Mucosa of rectum (tissue), 2 donors: ENCODE results near the gene GAL.

Source experiments
- H3K27ac ChIP-seq, 2 donors: one replicate each; pipeline ENCODE4 v1.7.0; 2013; ENCODE audit warnings: inconsistent platforms in 2 of 2, low read depth in 2 of 2, low read length in 2 of 2
- H3K27me3 ChIP-seq, 2 donors: one replicate each; pipeline ENCODE4 v1.7.0; 2013; ENCODE audit warnings: low read length in 2 of 2; ENCODE audit not compliant: control insufficient read depth in 2 of 2, insufficient read depth in 2 of 2
- H3K36me3 ChIP-seq, 2 donors: one replicate each; pipeline ENCODE4 v1.7.0; 2013; ENCODE audit warnings: low read length in 2 of 2; ENCODE audit not compliant: control insufficient read depth in 2 of 2, insufficient read depth in 2 of 2
- H3K4me1 ChIP-seq, 2 donors: one replicate each; pipeline ENCODE4 v1.7.0; 2013; ENCODE audit warnings: low read length in 2 of 2, mild to moderate bottlenecking in 1 of 2; ENCODE audit not compliant: control insufficient read depth in 2 of 2, insufficient read depth in 2 of 2
- H3K4me3 ChIP-seq, 2 donors: one replicate each; pipeline ENCODE4 v1.7.0; 2013; ENCODE audit warnings: low read length in 2 of 2
- H3K9ac ChIP-seq, 2 donors: one replicate each; pipeline ENCODE4 v1.7.0; 2013; ENCODE audit warnings: low read length in 2 of 2, low read depth in 1 of 2, mild to moderate bottlenecking in 1 of 2
- H3K9me3 ChIP-seq, 2 donors: one replicate each; pipeline ENCODE4 v1.7.0; 2013; ENCODE audit warnings: low read length in 2 of 2; ENCODE audit not compliant: control insufficient read depth in 2 of 2
- donor health status: healthy.
- donor health status: Normal muscosa, but diverticular disease.

GAL gene

GRCh38 chr11:68651208-68651984 is 32.9 kb upstream of the GAL start:
- no peak overlapping the region for H3K27ac ChIP-seq
- no peak overlapping the region for H3K9ac ChIP-seq
- no peaks in the 10 kb centered on the region for H3K36me3 ChIP-seq
- H3K4me1 ChIP-seq: no peaks in the 10 kb centered on the region
- H3K27me3 ChIP-seq: peaks cover 0 to 6% of the 10 kb centered on the region in 2 donors
- H3K9me3 ChIP-seq: peaks cover 0 to 5% of the 10 kb centered on the region in 2 donors
- H3K4me3 ChIP-seq: no peak overlapping the region

GRCh38 chr11:68651985-68652682 is 32.2 kb upstream of the GAL start:
- Histone ChIP-seq H3K4me3 (no peak overlapping the region), H3K4me1 (no peaks in the 10 kb centered on the region), H3K9me3 (peaks cover 0 to 4% of the 10 kb centered on the region in 2 donors), H3K36me3 (no peaks in the 10 kb centered on the region), H3K9ac (no peak overlapping the region), H3K27me3 (peaks cover 0 to 6% of the 10 kb centered on the region in 2 donors), H3K27ac (no peak overlapping the region)

GRCh38 chr11:68652683-68653156 is 31.6 kb upstream of the GAL start:
- Histone ChIP-seq H3K27me3 (peaks cover 0 to 3% of the 10 kb centered on the region in 2 donors), H3K4me1 (no peaks in the 10 kb centered on the region), H3K9me3 (no peaks in the 10 kb centered on the region), H3K9ac (no peak overlapping the region), H3K36me3 (no peaks in the 10 kb centered on the region), H3K4me3 (no peak overlapping the region), H3K27ac (no peak overlapping the region)

GRCh38 chr11:68653486-68654430 is 30.6 kb upstream of the GAL start:
- Histone ChIP-seq H3K27ac (no peak overlapping the region), H3K9me3 (no peaks in the 10 kb centered on the region), H3K27me3 (peaks cover 0 to 2% of the 10 kb centered on the region in 2 donors)

GRCh38 chr11:68654978-68655377 is 29.4 kb upstream of the GAL start:
- Histone ChIP-seq H3K36me3 (no peaks in the 10 kb centered on the region), H3K27me3 (peaks cover 0 to 2% of the 10 kb centered on the region in 2 donors), H3K9ac (no peak overlapping the region), H3K9me3 (no peaks in the 10 kb centered on the region), H3K4me3 (no peak overlapping the region), H3K4me1 (no peaks in the 10 kb centered on the region), H3K27ac (no peak overlapping the region)

More at GRCh38 chr11:68653486-68654430, 30.6 kb upstream of the GAL start:
- H3K9ac ChIP-seq: no peak overlapping the region
- no peaks in the 10 kb centered on the region for H3K4me1 ChIP-seq
- H3K4me3 ChIP-seq: no peak overlapping the region
- no peaks in the 10 kb centered on the region for H3K36me3 ChIP-seq

DNA sequence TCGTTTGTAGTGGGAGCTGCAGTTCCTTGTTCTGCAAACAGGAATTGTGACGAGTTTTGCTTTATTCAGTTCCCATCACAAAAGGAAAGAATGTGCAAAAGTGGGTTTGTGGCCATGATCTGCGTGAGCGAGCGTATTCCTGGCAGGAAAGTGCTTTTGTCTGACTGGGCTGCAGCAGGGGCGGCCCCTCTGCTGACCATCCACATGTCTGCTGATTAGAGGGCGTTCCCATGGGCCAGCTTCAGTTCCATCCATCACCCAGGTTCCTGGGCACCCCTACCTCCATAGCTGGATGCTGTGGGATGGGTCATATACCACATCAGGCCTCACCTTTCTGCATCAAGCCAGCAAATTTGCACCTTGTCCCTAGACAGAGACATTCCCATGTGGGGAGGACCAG is 28.9 kb upstream of the GAL start:
- Histone ChIP-seq H3K4me1 (no peaks in the 10 kb centered on the region), H3K9me3 (no peaks in the 10 kb centered on the region), H3K4me3 (no peak overlapping the region), H3K9ac (no peak overlapping the region), H3K27me3 (peaks cover 0 to 2% of the 10 kb centered on the region in 2 donors), H3K27ac (no peak overlapping the region), H3K36me3 (no peaks in the 10 kb centered on the region)

DNA sequence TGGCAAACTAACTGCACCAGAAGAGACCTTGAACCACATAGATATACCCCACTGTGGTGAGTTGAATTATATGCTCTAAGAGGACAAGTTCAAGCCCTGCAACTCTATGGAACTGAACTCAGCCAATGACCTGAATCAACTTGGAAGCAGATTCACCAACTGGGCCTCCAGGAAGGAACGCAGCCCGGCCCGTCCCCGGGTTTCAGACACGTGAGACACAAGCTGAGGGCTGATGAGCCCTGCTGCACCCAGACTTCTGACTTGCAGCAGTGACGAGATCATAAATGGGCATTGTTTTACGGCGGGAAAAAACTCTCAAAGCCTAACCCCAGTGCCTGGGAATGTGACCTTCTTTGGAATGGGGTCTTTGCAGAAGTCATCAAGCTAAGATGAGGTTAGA is 28.5 kb upstream of the GAL start:
- Histone ChIP-seq H3K4me3 (no peak overlapping the region), H3K36me3 (no peaks in the 10 kb centered on the region), H3K9ac (no peak overlapping the region), H3K4me1 (no peaks in the 10 kb centered on the region), H3K27ac (no peak overlapping the region), H3K9me3 (no peaks in the 10 kb centered on the region), H3K27me3 (peaks cover 0 to 2% of the 10 kb centered on the region in 2 donors)

- Histone ChIP-seq H3K27me3 (peaks cover 0 to 2% of the 10 kb centered on the region in 2 donors), H3K4me1 (no peaks in the 10 kb centered on the region), H3K27ac (no peak overlapping the region), H3K4me3 (no peak overlapping the region), H3K36me3 (no peaks in the 10 kb centered on the region), H3K9ac (no peak overlapping the region), H3K9me3 (no peaks in the 10 kb centered on the region)
Measured at GRCh38 chr11:68657021-68657780, 27.1 kb upstream of the GAL start.

- Histone ChIP-seq H3K36me3 (no peaks in the 10 kb centered on the region), H3K4me3 (no peak overlapping the region), H3K9ac (no peak overlapping the region), H3K9me3 (no peaks in the 10 kb centered on the region), H3K27ac (no peak overlapping the region), H3K4me1 (no peaks in the 10 kb centered on the region), H3K27me3 (peaks cover 0 to 2% of the 10 kb centered on the region in 2 donors)
Measured at GRCh38 chr11:68658097-68658496, 26.2 kb upstream of the GAL start.
